GM12875 (cell line): ENCODE results near the gene KRT17.
"Not testable (repeated sequence)": the region's sequence is repeated elsewhere in the genome, so short reads cannot be mapped to it uniquely, and the experiment has no call there.

Experiments used
- H3K4me3 ChIP-seq: one replicate; pipeline ENCODE4 v1.5.1; 2011; ENCODE audit warnings: low read depth, low read length, control low read depth
- CTCF ChIP-seq: IDR thresholded peaks from 2 replicates; pipeline ENCODE4 v1.5.1; 2011; ENCODE audit warnings: low read depth, mild to moderate bottlenecking, control low read depth, inconsistent platforms, low read length, moderate library complexity, borderline replicate concordance; ENCODE audit not compliant: insufficient read depth

Gene KRT17

GRCh38 chr17:41618341-41619035, 5.9 kb downstream of the KRT17 start:
- H3K4me3 ChIP-seq: no peak overlapping the region
- no peak for TF ChIP-seq CTCF

GRCh38 chr17:41617698-41618097, 6.7 kb downstream of the KRT17 start:
- no peak overlapping the region for H3K4me3 ChIP-seq
- no peak for TF ChIP-seq CTCF

DNA sequence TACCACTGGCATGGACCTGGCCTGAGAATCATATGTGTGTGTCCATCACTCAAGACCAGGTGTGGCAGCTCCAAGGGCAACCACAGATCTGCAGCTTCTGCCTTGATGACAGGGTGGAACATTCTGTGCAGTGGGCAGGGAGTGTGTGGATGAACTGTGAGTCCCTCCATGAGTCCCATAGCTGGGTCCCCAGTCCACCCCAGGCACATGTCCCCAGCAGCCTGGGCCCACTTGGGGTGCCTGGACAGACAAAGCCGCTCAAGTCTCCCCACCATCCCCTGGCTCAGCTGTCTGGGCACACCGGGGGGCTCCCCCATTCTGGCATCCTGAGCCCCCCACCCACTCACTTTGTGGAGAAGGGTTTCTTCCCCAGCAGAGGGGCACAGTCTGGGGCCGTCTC, 7.2 kb downstream of the KRT17 start:
- TF ChIP-seq CTCF: no peak
- no peak overlapping the region for H3K4me3 ChIP-seq

DNA sequence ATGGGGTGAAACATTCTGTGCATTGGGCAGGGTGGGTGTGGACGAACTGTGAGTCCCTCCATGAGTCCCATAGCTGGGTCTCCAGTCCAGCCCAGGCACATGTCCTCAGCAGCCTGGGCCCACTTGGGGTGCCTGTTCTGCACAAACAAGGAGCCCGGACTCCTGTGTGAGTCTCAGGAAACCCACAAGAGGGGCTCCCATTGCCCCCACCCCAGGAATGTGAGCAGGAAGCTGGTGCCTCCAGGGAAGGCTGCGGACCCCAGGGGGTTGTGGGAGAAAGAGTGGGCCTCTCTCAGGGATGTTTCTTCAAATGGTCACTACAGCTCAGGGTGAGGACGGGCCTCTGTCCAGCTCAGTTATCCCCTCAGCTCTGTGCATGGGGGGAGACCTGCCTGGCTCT, 7.9 kb downstream of the KRT17 start:
- not testable (repeated sequence) for H3K4me3 ChIP-seq

DNA sequence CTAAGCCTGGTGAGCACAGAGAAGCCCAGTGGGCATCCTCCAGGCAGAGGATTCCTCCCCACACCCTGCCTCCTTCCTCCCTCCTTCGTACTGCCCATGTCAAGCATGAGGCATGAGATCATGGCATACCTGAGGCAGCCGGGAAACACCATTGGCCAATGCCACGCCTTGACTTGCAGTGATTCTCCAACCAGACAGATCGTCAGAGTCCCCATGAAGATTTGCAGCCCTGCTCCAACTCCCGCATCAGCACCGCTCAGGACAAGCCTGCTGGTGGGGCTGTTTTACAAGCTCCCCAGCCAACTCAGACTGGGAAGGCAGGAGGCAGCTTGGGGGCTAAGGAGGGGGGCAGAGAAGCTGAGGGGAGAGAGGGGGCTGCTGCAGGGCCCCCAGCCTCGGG, 8.9 kb downstream of the KRT17 start:
- TF ChIP-seq CTCF: no peak
- H3K4me3 ChIP-seq: no peak overlapping the region

DNA sequence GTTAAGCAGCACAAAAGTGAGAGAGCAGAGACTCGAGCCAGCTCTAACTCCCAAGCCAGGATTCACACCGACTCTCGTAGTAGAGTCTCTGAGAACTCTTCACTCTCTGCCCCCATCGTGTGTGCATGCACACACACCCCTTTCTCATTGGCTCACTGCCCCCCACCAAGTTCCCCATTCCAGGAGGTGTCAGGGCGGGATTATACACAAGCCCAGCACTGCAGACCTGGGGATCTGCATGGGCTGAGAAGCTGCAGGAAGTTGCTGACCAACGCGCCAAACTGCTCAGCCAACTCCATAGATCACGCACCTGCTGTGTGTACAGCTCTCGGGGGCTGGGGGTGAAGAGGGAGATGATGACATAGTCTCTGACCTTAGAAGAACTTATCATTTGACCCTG, 9.6 kb downstream of the KRT17 start:
- H3K4me3 ChIP-seq: not testable (repeated sequence)

DNA sequence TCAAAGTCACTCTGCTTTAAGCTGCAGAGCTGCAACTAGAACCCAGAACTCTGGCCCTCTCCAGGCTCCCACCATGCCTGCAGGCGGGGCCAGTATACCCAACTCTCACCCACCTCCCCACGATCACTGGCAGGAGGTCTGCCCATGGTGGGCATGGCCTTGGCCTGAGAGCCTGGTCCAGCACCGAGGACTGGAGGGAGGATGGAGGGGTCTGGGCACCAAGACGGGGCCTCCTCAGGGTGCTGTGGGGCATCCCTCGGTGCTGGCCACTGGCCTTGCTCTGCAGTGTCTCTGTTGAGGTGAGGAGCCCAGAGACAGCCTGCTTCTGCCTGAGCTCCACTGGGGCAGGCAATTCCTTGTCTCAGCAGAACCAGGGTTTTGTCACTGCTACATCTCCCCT, 10.3 kb downstream of the KRT17 start:
- TF ChIP-seq CTCF: no peak
- H3K4me3 ChIP-seq: no peak overlapping the region

DNA sequence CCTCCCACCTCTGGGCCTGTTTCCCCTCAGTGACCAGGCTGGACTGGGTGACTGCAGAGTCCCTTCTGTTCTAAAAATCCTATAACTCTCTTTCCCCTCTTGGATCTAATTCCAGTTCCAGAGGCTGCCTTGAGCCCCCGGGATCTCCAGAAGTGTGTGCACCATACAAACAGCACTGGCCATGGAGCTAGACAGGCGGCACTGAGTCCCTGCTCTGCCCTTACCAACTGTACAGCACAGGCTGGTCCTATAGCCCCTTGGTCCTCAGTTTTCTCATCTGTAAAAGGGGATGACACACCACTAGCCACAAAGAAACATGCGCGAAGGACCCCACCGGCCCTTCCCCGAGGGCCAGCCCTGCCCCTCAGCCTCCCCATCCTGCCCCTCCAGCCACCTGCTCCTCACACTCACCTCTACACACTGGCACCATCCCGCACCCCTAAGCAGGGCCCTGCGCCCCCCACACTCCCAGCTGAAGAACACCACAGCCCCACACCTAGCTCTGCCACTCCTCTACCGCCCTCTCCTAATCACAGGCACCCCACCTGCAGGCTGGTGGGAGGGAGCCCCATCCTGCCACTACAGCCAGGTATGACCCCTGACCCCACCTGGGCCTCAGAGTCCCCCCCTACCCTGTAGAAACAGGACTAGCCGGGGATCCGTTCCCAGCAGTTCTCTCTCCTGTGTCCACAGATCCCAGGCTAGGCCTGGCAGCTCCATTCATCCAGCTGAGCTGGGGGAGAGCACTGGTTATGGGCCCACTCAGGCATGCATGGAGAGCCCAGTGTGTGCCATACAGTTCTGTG, 10.9 kb downstream of the KRT17 start:
- TF ChIP-seq CTCF: no peak
- no peak overlapping the region for H3K4me3 ChIP-seq

- H3K4me3 ChIP-seq: not testable (repeated sequence)
Measured at GRCh38 chr17:41612376-41613160, 11.8 kb downstream of the KRT17 start, which contains the start of gene KRT16. TSS of gene KRT16 (minus strand) at chr17:41612767. CDS start at chr17:41612688, 79 bp downstream.
